IMR-90 (cell line): ENCODE data around the gene HOXA7. TPM values are rescaled to one million over a fixed set of nuclear protein-coding genes. Genes with fewer than 3 reads are reported as not detected.

Experiments
- ATAC-seq: fragments of 200-7000 bp; cut with Tn5 transposase; 2 replicates; pipeline ENCODE4 v1.9.1; 2020; ENCODE audit warnings: low read depth, mild to moderate bottlenecking, moderate library complexity
- BruUV-seq: library from RNA; stranded (reverse); fragments of 400-500 nt; replicated peaks from 2 replicates; lab custom pipeline; 2021; lab: Mats Ljungman, UMichigan
- CTCF ChIA-PET: fragments of 300-600 bp; formaldehyde crosslinking; extraction: SDS; loops from one replicate; lab custom pipeline; 2021; ENCODE audit warnings: antibody characterized with exemption; lab: Yijun Ruan, JAX
- POLR2A ChIA-PET: fragments of 300-600 bp; sonication (Branson Sonifier 250); formaldehyde crosslinking; loops from one replicate; lab custom pipeline; 2022; ENCODE audit warnings: antibody characterized with exemption; ENCODE audit not compliant: unreplicated experiment; lab: Charles Lee
- DNase-seq: peaks from one replicate; pipeline ENCODE4 v3.0.0; 2013
- H2AFZ ChIP-seq: replicated peaks from 2 replicates; pipeline ENCODE3; 2013; ENCODE audit warnings: low read length, mild to moderate bottlenecking; ENCODE audit not compliant: poor library complexity
- H2AK5ac ChIP-seq: 2 replicates; pipeline ENCODE4 v1.6.1; 2013; ENCODE audit warnings: low read depth, low read length, inconsistent platforms
- H2AK9ac ChIP-seq: replicated peaks from 2 replicates; pipeline ENCODE3; 2013; ENCODE audit warnings: mild to moderate bottlenecking, low read depth, low read length, moderate library complexity; ENCODE audit not compliant: poor library complexity
- H2BK120ac ChIP-seq: 2 replicates; pipeline ENCODE4 v1.6.1; 2013; ENCODE audit warnings: low read depth, low read length, inconsistent platforms
- H2BK15ac ChIP-seq: 3 replicates; pipeline ENCODE4 v1.6.1; 2013; ENCODE audit warnings: low read depth, low read length, inconsistent platforms
- H2BK20ac ChIP-seq: 2 replicates; pipeline ENCODE4 v1.6.1; 2013; ENCODE audit warnings: low read depth, mild to moderate bottlenecking, inconsistent platforms, low read length, moderate library complexity
- H2BK5ac ChIP-seq: 2 replicates; pipeline ENCODE4 v1.6.1; 2013; ENCODE audit warnings: mild to moderate bottlenecking, low read depth, low read length, inconsistent platforms; ENCODE audit not compliant: poor library complexity, severe bottlenecking
- H3K14ac ChIP-seq: replicated peaks from 2 replicates; pipeline ENCODE4 v1.6.1; 2013; ENCODE audit warnings: low read depth, low read length, inconsistent platforms
- H3K18ac ChIP-seq: 2 replicates; pipeline ENCODE4 v1.6.1; 2013; ENCODE audit warnings: low read depth, low read length, control low read depth
- H3K23ac ChIP-seq: 2 replicates; pipeline ENCODE4 v1.6.1; 2013; ENCODE audit warnings: low read depth, low read length, inconsistent platforms
- H3K27ac ChIP-seq: 2 replicates; pipeline ENCODE4 v1.5.1; 2013; ENCODE audit warnings: mild to moderate bottlenecking, control low read depth, low read length; ENCODE audit not compliant: insufficient read depth
- H3K27me3 ChIP-seq: 2 replicates; pipeline ENCODE4 v1.6.1; 2013; ENCODE audit warnings: low read length; ENCODE audit not compliant: control insufficient read depth, insufficient read depth
- H3K36me3 ChIP-seq: 2 replicates; pipeline ENCODE4 v1.6.1; 2013; ENCODE audit warnings: low read length, mixed read lengths; ENCODE audit not compliant: control insufficient read depth, insufficient read depth
- H3K4ac ChIP-seq: 2 replicates; pipeline ENCODE4 v1.6.1; 2013; ENCODE audit warnings: low read depth, low read length, inconsistent platforms
- H3K4me1 ChIP-seq: 2 replicates; pipeline ENCODE4 v1.6.1; 2013; ENCODE audit warnings: low read length, mixed read lengths; ENCODE audit not compliant: control insufficient read depth, insufficient read depth
- H3K4me2 ChIP-seq: 2 replicates; pipeline ENCODE4 v1.6.1; 2013; ENCODE audit warnings: low read depth, mild to moderate bottlenecking, control low read depth, low read length, moderate library complexity
- H3K4me3 ChIP-seq: 2 replicates; pipeline ENCODE4 v1.5.1; 2013; ENCODE audit warnings: low read depth, mild to moderate bottlenecking, control low read depth, low read length, moderate library complexity; ENCODE audit not compliant: insufficient read depth
- H3K56ac ChIP-seq: 2 replicates; pipeline ENCODE4 v1.6.1; 2013; ENCODE audit warnings: low read length, inconsistent platforms; ENCODE audit not compliant: insufficient read depth; ENCODE audit errors: extremely low read depth
- H3K79me1 ChIP-seq, 2 experiments: 2 replicates each; pipeline ENCODE4 v1.6.1; 2013; ENCODE audit warnings: low read length in 2 of 2, inconsistent platforms in 1 of 2, low read depth in 1 of 2
- H3K9ac ChIP-seq: 2 replicates; pipeline ENCODE4 v1.6.1; 2013; ENCODE audit warnings: low read depth, low read length, control low read depth
- H3K9me1 ChIP-seq: 2 replicates; pipeline ENCODE4 v1.6.1; 2013; ENCODE audit warnings: low read length, inconsistent platforms; ENCODE audit not compliant: insufficient read depth
- H3K9me3 ChIP-seq: 2 replicates; pipeline ENCODE4 v1.6.1; 2013; ENCODE audit warnings: low read length; ENCODE audit not compliant: control insufficient read depth, insufficient read depth
- H4K20me1 ChIP-seq: 2 replicates; pipeline ENCODE4 v1.6.1; 2013; ENCODE audit warnings: low read length, inconsistent platforms; ENCODE audit not compliant: insufficient read depth
- H4K5ac ChIP-seq: 2 replicates; pipeline ENCODE4 v1.6.1; 2013; ENCODE audit warnings: mild to moderate bottlenecking, low read depth, low read length, control low read depth
- H4K8ac ChIP-seq, 2 experiments: 2 replicates each; pipeline ENCODE4 v1.6.1; 2013; ENCODE audit warnings: low read depth in 2 of 2, low read length in 2 of 2, control low read depth in 1 of 2, inconsistent platforms in 1 of 2
- H4K91ac ChIP-seq: 2 replicates; pipeline ENCODE4 v1.6.1; 2013; ENCODE audit warnings: low read depth, low read length, inconsistent platforms; ENCODE audit not compliant: insufficient read depth
- BHLHE40 ChIP-seq: fragments of 150-350 bp; IDR thresholded peaks from 2 replicates; pipeline ENCODE4 v1.6.1; 2016; ENCODE audit warnings: mild to moderate bottlenecking, low read depth, low read length
- CEBPB ChIP-seq: IDR thresholded peaks from 2 replicates; pipeline ENCODE4 v1.6.1; 2012; ENCODE audit warnings: low read depth, low read length, improper control_type of control experiment
- CHD1 ChIP-seq: IDR thresholded peaks from 2 replicates; pipeline ENCODE4 v1.6.1; 2012; ENCODE audit warnings: low read depth, low read length, improper control_type of control experiment
- CTCF ChIP-seq: conservative IDR thresholded peaks from 2 replicates; pipeline ENCODE4 v1.5.1; 2012; ENCODE audit warnings: mild to moderate bottlenecking, low read depth, low read length, improper control_type of control experiment
- FOS ChIP-seq: fragments of 150-350 bp; IDR thresholded peaks from 2 replicates; pipeline ENCODE4 v1.6.1; 2016; ENCODE audit warnings: low read depth, low read length
- MAFK ChIP-seq: IDR thresholded peaks from 2 replicates; pipeline ENCODE4 v1.6.1; 2012; ENCODE audit warnings: low read depth, low read length, improper control_type of control experiment
- MAZ ChIP-seq: IDR thresholded peaks from 2 replicates; pipeline ENCODE4 v1.6.1; 2012; ENCODE audit warnings: low read depth, mild to moderate bottlenecking, low read length, improper control_type of control experiment, moderate library complexity, borderline replicate concordance
- MXI1 ChIP-seq: IDR thresholded peaks from 2 replicates; pipeline ENCODE4 v1.6.1; 2012; ENCODE audit warnings: low read depth, mild to moderate bottlenecking, low read length, moderate library complexity, borderline replicate concordance
- NFE2L2 ChIP-seq: fragments of 150-350 bp; IDR thresholded peaks from 2 replicates; pipeline ENCODE4 v1.6.1; 2016; ENCODE audit warnings: low read depth, mild to moderate bottlenecking, low read length
- POLR2A ChIP-seq: IDR thresholded peaks from 2 replicates; pipeline ENCODE4 v1.6.1; 2012; ENCODE audit warnings: mild to moderate bottlenecking, low read depth, low read length
- RAD21 ChIP-seq: IDR thresholded peaks from 2 replicates; pipeline ENCODE4 v1.6.1; 2012; ENCODE audit warnings: low read length, improper control_type of control experiment
- RFX5 ChIP-seq: IDR thresholded peaks from 2 replicates; pipeline ENCODE4 v1.8.0; 2012; ENCODE audit warnings: low read depth, mild to moderate bottlenecking, low read length, moderate library complexity
- SMC3 ChIP-seq: fragments of 150-350 bp; IDR thresholded peaks from 2 replicates; pipeline ENCODE4 v1.6.1; 2016; ENCODE audit warnings: low read depth, mild to moderate bottlenecking, antibody characterized with exemption, low read length, moderate library complexity
- WGBS, 2 experiments: methylation state at CpG; one replicate each; pipeline versions ENCODE4 v1.1.5 to v1.1.7; 2013; ENCODE audit warnings: missing lambda C conversion rate in 2 of 2; ENCODE audit not compliant: insufficient read length in 1 of 2; ENCODE audit errors: extremely low coverage in 2 of 2; 5-methylcytosine and 5-hydroxymethylcytosine counted together
- dilution Hi-C: fragments of 300-500 bp; cut with HindIII; formaldehyde crosslinking; loops from one replicate; pipeline ENCODE4 v1.14.3; 2018; ENCODE audit warnings: low sequenced_read_pairs; ENCODE audit not compliant: unreplicated experiment
- in situ Hi-C: fragments of 300-500 bp; cut with MboI; formaldehyde crosslinking; loops from 3 replicates; pipeline ENCODE4 v1.14.3; 2019; ENCODE audit warnings: low sequenced_read_pairs, inconsistent platforms, mixed read lengths
- intact Hi-C: fragments of 100-400 bp; cut with micrococcal nuclease; formaldehyde crosslinking; loops from 2 replicates; pipeline ENCODE4 v1.10.0; 2022
- polyA plus RNA-seq, 3 experiments: library from polyadenylated mRNA; depleted of rRNA; stranded (reverse); fragments of >200 nt; gene quantifications; 2 replicates each; pipeline ENCODE4 v1.2.3, GENCODE V29; 2012; ENCODE audit warnings: low replicate concordance in 1 of 3
- total RNA-seq: library from RNA; depleted of rRNA; stranded (reverse); fragments of >200 nt; gene quantifications from 2 replicates; pipeline ENCODE4 v1.2.3, GENCODE V29; 2012
- TF ChIP-seq, protein P1 (sequence below): fragments of 150-350 bp; IDR thresholded peaks from 2 replicates; pipeline ENCODE4 v1.6.1; 2016; ENCODE audit warnings: low read depth, mild to moderate bottlenecking, low read length, moderate library complexity, borderline replicate concordance
- TF ChIP-seq, protein P2 (sequence below): fragments of 150-350 bp; IDR thresholded peaks from 2 replicates; pipeline ENCODE4 v1.6.1; 2017; ENCODE audit warnings: mild to moderate bottlenecking, antibody characterized with exemption, low read length, low read depth

HOXA7 gene
- total and polyA plus RNA-seq, 2 of the 4 experiments (the other 2 are of a cell fraction): 0.18 to 1.7 TPM

GRCh38 chr7:27163288-27164044, 7.0 kb upstream of the HOXA7 start:
- Histone ChIP-seq H3K4me1 (no peaks in the 10 kb centered on the region; the same call in 1 of the 2 replicates), H3K9me1 (no peaks in the 10 kb centered on the region), H2AK9ac (peak overlapping the region; percentile 33), H4K5ac (no peak overlapping the region), H3K9ac (no peak overlapping the region), H2AK5ac (no peak overlapping the region), H3K23ac (no peak overlapping the region), H4K8ac (no peak overlapping the region), H3K56ac (no peak overlapping the region), H2BK15ac (no peak overlapping the region), H4K20me1 (no peaks in the 10 kb centered on the region), H3K27ac (no peak overlapping the region), H2BK5ac (no peak overlapping the region), H3K18ac (no peak overlapping the region), H3K27me3 (peaks cover 56% of the 10 kb centered on the region), H3K14ac (no peak overlapping the region), H4K91ac (no peak overlapping the region; the same call in 1 of the 2 replicates), H3K9me3 (peaks cover 16% of the 10 kb centered on the region), H2BK120ac (no peak overlapping the region), H2BK20ac (no peak overlapping the region), H3K36me3 (no peaks in the 10 kb centered on the region), H3K4me2 (no peak overlapping the region), H3K4ac (no peak overlapping the region), H2AFZ (peak overlapping the region; percentile 69), H3K4me3 (no peak overlapping the region), H3K79me1 (no peaks in the 10 kb centered on the region)
- ATAC-seq (no peak), DNase-seq (no peak)
- dilution Hi-C loops: no loop called here
- BruUV-seq: no TSS peak
- POLR2A ChIA-PET: no interaction called here
- in situ Hi-C loops: no loop called here
- whole genome bisulfite sequencing, 2 experiments: 81% methylated on average over 5 of the region's 24 CpGs; no CpG with 5 or more reads in 1 of the 2 experiments
- CTCF ChIA-PET: interaction anchor here (0.6 to 1.5 kb wide), 2 partner anchors 43 to 794 kb away, joined by 6 read pairs; no protein-coding TSS in a partner anchor
- intact Hi-C loops: loop anchor here (5.0 to 10.0 kb wide), 2 partner anchors 961 to 1909 kb away; partner anchors contain the start of genes CBX3 and HNRNPA2B1
- TF ChIP-seq CHD1: no peak
- no peak for TF ChIP-seq NFE2L2
- no peak for TF ChIP-seq FOS
- no peak for TF ChIP-seq CEBPB
- no peak for TF ChIP-seq RAD21
- no peak for TF ChIP-seq SMC3
- TF ChIP-seq BHLHE40: no peak
- TF ChIP-seq, protein P1, sequence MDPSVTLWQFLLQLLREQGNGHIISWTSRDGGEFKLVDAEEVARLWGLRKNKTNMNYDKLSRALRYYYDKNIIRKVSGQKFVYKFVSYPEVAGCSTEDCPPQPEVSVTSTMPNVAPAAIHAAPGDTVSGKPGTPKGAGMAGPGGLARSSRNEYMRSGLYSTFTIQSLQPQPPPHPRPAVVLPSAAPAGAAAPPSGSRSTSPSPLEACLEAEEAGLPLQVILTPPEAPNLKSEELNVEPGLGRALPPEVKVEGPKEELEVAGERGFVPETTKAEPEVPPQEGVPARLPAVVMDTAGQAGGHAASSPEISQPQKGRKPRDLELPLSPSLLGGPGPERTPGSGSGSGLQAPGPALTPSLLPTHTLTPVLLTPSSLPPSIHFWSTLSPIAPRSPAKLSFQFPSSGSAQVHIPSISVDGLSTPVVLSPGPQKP: no peak
- no peak for TF ChIP-seq RFX5
- TF ChIP-seq MXI1: no peak
- TF ChIP-seq POLR2A: no peak
- TF ChIP-seq, protein P2, sequence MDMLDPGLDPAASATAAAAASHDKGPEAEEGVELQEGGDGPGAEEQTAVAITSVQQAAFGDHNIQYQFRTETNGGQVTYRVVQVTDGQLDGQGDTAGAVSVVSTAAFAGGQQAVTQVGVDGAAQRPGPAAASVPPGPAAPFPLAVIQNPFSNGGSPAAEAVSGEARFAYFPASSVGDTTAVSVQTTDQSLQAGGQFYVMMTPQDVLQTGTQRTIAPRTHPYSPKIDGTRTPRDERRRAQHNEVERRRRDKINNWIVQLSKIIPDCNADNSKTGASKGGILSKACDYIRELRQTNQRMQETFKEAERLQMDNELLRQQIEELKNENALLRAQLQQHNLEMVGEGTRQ: no peak
- no peak for TF ChIP-seq MAFK
- TF ChIP-seq CTCF: no peak
- no peak for TF ChIP-seq MAZ
